Measurements from ENCODE around the gene NELL1. TPM values are rescaled to one million over a fixed set of nuclear protein-coding genes. Genes with fewer than 3 reads are reported as not detected.

Gene NELL1
- total and polyA plus RNA-seq, 8 donors = 0.24 to 1.8 (median 0.71) TPM; not detected in 2

DNA sequence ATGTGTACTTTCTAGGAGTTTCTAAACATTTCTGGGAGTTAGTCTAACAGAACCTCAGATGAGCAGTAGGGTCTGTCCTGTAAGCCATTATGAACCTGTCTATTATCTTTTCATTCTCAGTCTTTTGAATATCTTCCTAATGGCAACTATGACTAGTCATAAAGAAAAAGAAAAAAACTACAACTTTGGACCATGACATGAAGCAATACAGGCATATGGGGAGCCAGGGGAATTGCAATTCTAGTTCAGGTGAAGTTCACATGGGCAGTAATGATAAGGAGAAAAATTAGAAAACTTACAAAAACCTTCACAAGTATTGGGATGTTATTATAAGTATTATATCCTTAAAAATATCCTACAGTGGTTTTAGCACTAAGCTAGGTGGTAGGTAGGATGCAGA is 874.5 kb downstream of the NELL1 start:
- no peak overlapping the region for H3K27ac ChIP-seq
- intact Hi-C loops (cut with DNase I) = no loop called here
- H3K4me1 ChIP-seq = no peaks in the 10 kb centered on the region
- TF ChIP-seq, protein P1, sequence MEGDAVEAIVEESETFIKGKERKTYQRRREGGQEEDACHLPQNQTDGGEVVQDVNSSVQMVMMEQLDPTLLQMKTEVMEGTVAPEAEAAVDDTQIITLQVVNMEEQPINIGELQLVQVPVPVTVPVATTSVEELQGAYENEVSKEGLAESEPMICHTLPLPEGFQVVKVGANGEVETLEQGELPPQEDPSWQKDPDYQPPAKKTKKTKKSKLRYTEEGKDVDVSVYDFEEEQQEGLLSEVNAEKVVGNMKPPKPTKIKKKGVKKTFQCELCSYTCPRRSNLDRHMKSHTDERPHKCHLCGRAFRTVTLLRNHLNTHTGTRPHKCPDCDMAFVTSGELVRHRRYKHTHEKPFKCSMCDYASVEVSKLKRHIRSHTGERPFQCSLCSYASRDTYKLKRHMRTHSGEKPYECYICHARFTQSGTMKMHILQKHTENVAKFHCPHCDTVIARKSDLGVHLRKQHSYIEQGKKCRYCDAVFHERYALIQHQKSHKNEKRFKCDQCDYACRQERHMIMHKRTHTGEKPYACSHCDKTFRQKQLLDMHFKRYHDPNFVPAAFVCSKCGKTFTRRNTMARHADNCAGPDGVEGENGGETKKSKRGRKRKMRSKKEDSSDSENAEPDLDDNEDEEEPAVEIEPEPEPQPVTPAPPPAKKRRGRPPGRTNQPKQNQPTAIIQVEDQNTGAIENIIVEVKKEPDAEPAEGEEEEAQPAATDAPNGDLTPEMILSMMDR (IDR thresholded peaks at IDR 0.05) = no peak
- H3K4me3 ChIP-seq = no peak overlapping the region
- DNase-seq (no peak), ATAC-seq (no peak)
- H3K27me3 ChIP-seq = no peaks in the 10 kb centered on the region
- peaks cover 0 to 2% of the 10 kb centered on the region in 2 donors for H3K9me3 ChIP-seq
- H3K36me3 ChIP-seq = no peaks in the 10 kb centered on the region

DNA sequence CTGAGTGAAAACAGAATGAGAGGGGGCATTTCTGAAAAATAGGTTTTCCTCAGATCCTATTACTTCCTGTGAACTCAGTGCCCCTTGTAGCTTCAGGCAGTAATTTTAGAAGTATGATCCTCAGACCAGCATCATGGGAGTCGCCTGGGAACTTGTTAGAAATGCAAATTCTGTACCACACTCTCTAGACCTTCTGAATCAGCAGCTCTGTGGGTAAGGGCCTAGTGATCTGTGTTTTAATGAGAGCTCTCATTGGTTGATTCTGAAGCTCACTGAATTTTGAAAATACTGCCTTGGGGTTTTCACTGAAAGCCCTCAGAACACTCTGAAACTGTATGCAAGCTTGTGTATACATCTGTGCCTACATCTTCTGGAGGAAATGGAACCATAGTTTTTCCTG is 876.3 kb downstream of the NELL1 start:
- intact Hi-C loops (cut with DNase I) = no loop called here
- no peak overlapping the region for H3K27ac ChIP-seq
- H3K4me1 ChIP-seq = no peaks in the 10 kb centered on the region
- H3K36me3 ChIP-seq = no peaks in the 10 kb centered on the region
- TF ChIP-seq, protein P1 (IDR thresholded peaks at IDR 0.05) = no peak
- H3K4me3 ChIP-seq = no peak overlapping the region
- no peaks in the 10 kb centered on the region for H3K27me3 ChIP-seq
- DNase-seq (no peak), ATAC-seq (no peak)
- no peaks in the 10 kb centered on the region for H3K9me3 ChIP-seq

DNA sequence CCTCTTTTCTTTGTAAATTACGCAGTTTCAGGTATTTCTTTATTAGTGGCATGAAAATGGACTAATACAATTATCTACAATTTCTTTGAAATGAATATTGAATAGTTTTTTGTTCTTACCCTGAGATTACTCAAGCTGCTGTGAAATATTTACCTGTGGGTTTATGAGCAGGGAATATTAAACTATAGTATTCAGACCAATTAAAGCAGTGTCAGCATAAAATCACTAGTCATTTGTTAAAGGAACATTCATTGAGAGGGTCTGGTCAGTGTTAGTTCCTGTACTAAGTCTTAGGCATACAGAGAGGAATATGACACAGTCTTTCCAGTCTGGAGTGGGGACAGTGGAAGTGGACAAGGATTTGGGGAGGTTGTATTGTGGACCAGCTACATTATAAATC is 877.3 kb downstream of the NELL1 start:
- TF ChIP-seq, protein P1 (IDR thresholded peaks at IDR 0.05) = no peak
- Histone ChIP-seq H3K4me1 (no peaks in the 10 kb centered on the region), H3K36me3 (no peaks in the 10 kb centered on the region), H3K4me3 (no peak overlapping the region), H3K27me3 (no peaks in the 10 kb centered on the region), H3K27ac (no peak overlapping the region), H3K9me3 (no peaks in the 10 kb centered on the region)
- intact Hi-C loops (cut with DNase I) = no loop called here
- ATAC-seq = no peak
- no peak for DNase-seq

DNA sequence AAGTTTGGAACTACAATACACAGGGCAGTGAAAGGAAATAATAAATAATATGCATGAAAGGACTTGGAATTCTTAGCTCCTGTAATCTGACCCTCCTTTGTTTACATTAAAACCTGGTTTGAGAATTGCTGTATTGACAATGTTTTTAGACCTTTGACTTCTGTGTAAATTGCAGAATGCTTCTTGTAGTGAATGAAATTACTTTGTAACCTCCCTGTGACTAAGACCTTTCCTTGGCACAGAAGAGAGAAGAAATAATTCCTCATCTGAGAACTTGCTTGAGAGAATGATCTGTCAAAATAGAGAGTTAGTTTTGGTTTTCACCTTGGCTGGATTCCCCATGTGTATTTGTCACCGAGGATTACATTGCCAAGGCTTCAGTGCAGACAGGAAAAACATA is 883.5 kb downstream of the NELL1 start:
- TF ChIP-seq, protein P1 (IDR thresholded peaks at IDR 0.05) = no peak
- Histone ChIP-seq H3K27ac (no peak overlapping the region), H3K36me3 (no peaks in the 10 kb centered on the region), H3K4me1 (no peaks in the 10 kb centered on the region), H3K9me3 (no peaks in the 10 kb centered on the region), H3K4me3 (no peak overlapping the region), H3K27me3 (no peaks in the 10 kb centered on the region)
- intact Hi-C loops (cut with DNase I) = no loop called here
- ATAC-seq (no peak), DNase-seq (peak in 2 of 4 donors; percentile 0 to 1)

DNA sequence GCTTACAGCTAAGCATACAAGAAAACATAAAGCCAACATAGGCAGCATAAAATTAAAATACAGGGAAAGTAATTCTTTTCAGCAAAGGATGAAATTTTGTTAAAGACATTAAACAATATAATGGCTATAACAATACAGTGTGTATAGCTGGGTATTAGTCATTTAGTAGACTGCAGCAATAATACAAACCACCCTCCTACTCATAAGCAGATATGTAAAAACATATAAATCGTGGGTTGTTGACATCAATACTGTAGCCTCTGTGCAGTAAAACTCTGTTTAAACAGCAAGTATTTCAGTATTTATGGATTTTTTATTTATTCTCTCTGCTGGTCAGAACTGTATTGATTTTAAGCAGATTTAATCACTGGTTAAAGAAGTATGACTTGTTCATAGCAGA is 884.4 kb downstream of the NELL1 start:
- Histone ChIP-seq H3K4me3 (no peak overlapping the region), H3K4me1 (no peaks in the 10 kb centered on the region), H3K9me3 (no peaks in the 10 kb centered on the region), H3K36me3 (no peaks in the 10 kb centered on the region), H3K27ac (no peak overlapping the region), H3K27me3 (no peaks in the 10 kb centered on the region)
- intact Hi-C loops (cut with DNase I) = no loop called here
- DNase-seq (no peak), ATAC-seq (no peak)
- TF ChIP-seq, protein P1 (IDR thresholded peaks at IDR 0.05) = no peak
